Erythroblast (primary cell): ENCODE results near the gene TACR1.

Source experiments
- DNase-seq, 2 experiments: peaks; one replicate each; lab custom pipeline; 2025; lab: John Stamatoyannopoulos, UW
- GATA1 ChIP-seq: IDR thresholded peaks from 2 replicates; pipeline ENCODE4 v1.6.1; 2011; ENCODE audit warnings: low read depth, mild to moderate bottlenecking, control low read depth, low read length, moderate library complexity
- POLR2A ChIP-seq: IDR thresholded peaks from 2 replicates; pipeline ENCODE4 v1.6.1; 2011; ENCODE audit warnings: mild to moderate bottlenecking, low read length

Gene TACR1

DNA sequence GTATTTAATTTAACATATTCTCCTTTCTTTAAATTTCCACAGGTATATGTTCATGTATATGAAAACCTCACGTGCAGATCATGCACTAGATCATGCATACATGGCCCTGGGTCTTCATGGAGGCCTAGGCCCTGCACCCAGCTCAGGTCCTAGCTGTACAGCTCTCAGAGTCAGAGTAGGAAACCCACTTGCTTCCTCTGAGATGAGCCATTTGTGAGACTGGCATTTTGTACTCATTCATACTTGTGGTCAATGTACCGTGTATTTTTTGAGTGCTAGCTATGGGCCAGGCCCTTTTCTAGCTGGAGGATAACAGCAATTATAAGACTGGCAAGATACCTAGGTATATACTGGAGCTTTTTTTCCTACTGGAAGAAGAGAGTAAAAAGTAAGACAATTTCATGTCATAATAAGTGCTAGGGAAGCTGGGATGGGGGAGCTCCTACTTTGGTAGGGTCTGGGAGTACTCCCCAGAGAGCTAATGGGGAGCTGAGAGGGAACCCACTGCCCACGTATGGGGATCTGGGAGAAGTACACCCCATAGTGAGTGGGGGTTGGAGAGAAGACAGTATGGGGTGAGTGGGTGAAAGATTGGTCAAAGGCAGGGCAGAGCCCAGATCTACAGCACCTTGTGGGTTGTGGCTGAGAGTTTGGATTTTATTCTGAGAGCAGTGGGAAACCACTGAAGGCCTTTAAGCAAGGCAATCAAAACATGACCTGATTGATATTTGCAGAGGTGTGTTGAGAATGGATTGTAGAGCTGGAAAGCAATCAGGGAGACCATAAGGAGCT is 168.9 kb downstream of the TACR1 start:
- no peak for DNase-seq

DNA sequence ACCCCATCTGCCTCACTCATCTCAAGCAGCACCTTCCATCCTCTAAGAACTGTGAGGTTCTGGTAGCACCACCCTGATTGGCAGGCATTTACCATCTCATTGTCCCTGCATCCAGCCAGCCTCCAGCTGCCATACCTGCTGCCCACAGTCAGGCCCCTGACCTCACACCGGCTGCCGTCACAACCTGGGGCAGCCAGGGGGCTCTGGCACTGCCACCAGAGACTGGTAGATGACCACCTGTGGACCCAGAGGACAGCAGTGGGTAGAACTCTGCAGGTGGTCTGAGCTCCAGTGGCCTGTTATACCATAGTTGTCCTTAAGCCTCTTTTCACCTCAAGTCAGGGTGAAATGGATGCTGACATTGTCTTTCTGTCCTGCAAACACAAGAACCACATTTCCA is 171.4 kb downstream of the TACR1 start:
- DNase-seq: no peak
- TF ChIP-seq POLR2A: no peak
- no peak for TF ChIP-seq GATA1

More for the DNA sequence above, 168.9 kb downstream of the TACR1 start:
- TF ChIP-seq GATA1 (no peak), POLR2A (no peak)

DNA sequence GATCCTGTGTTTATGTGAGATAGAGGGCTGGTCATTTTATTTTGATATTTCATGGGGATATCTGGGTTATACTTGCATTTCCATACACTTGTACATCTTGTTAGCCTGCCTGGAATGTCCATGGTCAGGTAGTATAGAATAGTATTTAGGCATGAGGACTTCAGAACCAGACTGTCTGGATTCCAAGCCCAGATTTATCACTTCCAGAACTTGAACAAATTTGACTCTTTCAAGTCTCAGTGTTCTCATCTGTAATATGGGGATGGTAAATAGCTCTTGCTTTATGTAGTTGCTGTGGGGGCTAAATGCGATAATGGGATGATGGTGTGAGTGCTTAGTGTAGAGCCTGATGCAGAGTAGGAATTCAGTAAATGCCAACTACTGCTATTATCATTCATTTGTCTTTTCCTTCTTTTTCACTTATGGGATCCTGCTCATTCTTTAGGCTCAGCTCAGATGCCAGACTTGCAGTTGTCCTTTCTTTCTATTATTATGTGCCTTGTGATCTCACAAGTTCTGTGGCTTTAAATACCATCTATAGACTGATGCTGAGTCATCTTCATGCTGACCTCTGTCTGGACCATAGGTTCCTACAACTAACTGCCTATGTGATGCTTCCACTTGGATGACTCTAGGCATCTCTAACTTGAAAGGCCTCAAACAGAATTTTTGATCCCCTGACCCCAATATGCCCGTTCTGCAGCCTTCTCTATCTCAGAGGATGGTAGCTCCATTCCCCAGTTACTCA is 173.5 kb downstream of the TACR1 start:
- DNase-seq: no peak
- TF ChIP-seq GATA1 (no peak), POLR2A (no peak)

DNA sequence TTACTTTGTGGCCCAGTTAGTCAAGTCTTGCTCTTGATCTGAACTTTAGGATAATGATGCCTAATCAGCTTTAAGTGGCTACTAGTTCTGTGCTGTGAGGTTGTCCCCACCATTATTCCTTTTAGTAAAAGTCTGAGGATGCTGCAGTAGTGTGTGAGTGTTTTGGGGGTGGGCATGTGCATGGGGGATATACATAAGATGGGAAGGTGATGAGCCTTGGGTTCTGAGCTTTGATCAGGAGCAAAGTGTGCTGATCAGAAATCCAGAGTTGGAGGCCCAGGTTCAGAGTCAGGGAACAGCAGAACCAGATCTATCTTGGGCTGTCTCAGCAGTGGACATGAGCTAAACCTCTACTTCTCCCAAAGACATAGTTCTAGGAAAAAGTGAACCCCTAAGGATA is 174.1 kb downstream of the TACR1 start:
- no peak for DNase-seq
- TF ChIP-seq GATA1 (no peak), POLR2A (no peak)

DNA sequence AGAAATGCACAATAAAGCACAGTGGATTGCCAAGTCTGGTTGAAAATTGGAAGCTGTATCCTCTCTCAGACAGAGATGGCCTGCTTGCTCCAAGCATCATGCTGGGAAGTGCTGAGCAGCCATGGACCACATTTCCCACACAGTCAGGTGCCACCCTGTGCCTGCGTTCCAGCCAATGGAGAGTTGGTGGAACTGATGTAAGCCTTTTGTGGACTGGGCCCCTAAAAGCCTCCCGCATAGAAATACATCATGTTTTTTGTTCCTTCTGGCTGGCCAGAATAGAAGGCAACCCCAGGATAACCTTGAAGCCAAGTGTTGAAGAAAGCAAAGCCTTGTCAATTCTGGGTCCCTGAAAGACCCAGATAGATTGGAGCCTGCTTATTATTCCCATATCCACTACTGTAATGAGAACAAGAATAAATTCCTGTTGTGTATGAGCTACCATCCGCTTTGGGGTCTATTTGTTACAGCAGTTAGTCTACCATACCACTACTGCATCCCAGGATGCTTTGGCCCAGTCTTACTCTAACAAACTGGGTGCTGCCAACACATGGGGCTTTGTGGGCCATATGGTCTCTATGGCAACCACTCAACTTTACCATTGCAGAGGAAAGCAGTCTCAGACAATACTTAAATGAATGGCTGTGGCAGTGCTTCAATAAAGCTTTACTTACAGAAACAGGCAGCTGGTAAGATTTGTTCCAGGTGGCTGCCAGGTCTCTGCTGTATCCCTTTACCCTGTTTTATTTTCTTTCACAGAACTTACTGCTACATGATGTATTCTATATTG is 175.5 kb downstream of the TACR1 start:
- TF ChIP-seq POLR2A (no peak), GATA1 (no peak)
- DNase-seq: no peak

DNA sequence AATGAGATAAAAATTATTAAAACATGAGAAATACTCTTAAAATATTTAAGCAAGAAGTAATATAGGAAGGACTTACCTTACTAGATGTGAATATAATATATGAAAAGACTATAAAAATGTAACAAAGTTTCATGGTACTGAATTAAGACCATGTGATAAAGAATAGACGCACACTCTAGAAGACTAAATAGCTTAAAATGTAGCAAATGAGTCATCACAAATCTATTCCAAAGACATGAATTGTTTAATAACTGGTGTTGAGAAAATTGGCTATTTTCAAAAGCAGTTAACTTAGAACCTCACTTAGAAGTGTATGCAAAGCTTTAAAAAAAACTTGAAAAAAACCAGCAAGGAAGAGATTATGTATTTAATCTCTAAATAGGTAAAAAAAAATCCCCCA is 176.8 kb downstream of the TACR1 start:
- no peak for DNase-seq

DNA sequence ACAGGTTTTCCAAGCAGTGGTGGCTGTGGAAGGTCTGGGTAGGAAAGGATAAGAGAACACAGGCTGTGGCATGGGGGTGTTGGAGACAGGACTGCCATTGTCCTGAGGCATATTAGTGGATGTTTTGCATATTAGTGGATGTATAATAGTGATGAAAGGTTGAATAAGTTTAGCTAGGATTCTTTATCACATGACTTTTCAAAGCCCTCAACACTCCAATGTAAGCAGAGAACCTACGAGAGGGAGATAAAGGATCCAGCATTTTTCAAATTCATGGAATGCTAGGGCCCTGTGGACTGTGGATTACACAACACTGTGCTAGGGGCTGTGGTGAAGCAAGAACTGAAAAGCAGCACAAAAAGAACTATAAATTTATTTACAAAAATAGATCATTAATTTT is 177.6 kb downstream of the TACR1 start:
- no peak for DNase-seq
- TF ChIP-seq POLR2A: no peak
- no peak for TF ChIP-seq GATA1

More for the DNA sequence above, 176.8 kb downstream of the TACR1 start:
- TF ChIP-seq GATA1: no peak
- no peak for TF ChIP-seq POLR2A

DNA sequence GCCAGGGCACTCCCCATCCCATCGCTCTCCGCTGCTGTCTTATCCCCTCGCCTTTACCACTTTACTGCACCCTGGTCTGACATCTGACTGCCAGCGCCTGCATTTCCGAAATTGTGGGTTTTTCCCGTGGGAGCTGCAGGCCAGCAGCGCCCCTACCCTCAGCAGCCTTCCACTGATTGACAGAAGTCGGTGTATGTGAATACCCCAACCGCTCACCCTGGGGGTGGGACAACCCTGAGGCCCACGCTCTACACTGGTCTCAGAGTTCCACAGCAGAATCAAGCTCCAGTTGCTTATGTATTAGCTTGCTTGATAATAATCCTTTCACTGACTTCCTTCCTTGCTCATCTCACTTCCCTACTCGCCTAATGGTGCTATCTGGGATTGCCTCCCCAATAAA is 178.8 kb downstream of the TACR1 start:
- no peak for DNase-seq
- TF ChIP-seq POLR2A (no peak), GATA1 (no peak)

DNA sequence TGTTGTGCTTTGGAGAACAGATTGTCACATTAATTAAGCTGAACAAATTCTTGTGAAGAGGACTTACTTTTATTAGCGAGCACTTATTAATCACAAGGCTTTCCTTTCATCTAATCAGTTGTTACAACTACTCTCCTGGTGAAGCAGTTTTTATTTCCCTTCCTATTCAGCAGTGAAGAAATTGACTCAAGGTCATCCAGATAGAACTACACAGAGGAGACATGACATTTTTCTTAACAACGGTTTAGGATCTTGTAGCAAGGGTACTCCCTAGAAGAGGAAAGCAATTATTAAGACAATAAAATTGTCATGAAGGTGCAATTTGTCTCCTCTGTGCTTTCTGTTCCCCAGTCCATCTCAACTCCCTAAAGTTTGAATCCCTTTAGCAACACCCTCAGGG is 179.5 kb downstream of the TACR1 start:
- DNase-seq: no peak
- TF ChIP-seq POLR2A (no peak), GATA1 (no peak)

DNA sequence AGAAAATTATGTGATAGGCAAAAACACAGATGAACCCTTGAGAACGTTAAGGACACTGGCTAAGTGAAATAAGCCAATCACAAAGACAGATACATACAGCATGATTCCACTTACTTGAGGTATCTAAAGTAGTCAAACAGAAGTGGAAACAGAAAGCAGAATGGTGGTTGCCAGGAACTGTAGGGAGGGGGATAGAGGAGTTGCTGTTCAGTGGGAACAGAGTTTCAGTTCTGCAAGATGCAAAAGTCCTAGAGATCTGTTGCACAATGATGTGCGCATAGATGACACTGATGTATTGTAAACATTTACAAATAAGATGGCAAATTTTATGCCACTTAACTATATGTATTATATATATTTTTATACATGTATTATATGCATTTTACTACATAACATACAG is 181.2 kb downstream of the TACR1 start:
- TF ChIP-seq GATA1: no peak
- TF ChIP-seq POLR2A: no peak
- no peak for DNase-seq

DNA sequence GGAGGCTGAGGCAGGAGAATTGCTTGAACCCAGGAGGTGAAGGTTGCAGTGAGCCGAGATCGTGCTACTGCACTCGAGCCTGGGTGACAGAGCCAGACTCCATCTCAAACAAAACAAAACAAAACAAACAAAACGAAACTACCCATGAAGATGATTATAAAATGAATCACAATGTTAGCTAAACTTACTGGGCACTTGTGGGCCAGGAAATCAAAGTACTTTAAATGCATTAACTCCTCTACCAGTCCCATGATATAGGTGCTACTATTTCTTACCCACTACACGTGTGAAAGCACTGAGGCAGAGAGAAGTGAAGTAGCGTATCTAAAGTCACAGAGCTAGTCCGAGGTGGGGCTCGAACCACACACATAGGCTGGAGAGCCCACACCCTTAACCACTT is 187.2 kb downstream of the TACR1 start:
- no peak for DNase-seq
- TF ChIP-seq GATA1: no peak
- no peak for TF ChIP-seq POLR2A

DNA sequence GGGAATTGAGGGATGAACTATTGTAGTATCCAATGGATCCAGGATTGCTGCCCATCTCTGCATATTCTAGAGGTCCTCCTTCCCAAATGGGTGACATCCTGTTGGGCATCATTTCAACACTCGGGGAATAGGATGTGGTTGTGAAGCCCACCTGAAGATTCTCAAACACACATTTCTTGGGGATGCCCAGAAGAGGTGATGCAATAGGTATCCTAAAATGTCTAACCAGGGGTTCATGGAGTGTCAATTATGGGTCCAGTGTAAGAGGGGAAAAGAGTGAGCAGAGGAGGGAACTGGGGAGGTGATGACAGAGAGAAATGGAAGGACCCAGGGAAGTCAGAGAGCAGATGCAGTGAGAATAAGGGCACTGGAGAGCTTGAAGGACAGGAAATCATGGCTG is 188.7 kb downstream of the TACR1 start:
- TF ChIP-seq POLR2A (no peak), GATA1 (no peak)
- no peak for DNase-seq

DNA sequence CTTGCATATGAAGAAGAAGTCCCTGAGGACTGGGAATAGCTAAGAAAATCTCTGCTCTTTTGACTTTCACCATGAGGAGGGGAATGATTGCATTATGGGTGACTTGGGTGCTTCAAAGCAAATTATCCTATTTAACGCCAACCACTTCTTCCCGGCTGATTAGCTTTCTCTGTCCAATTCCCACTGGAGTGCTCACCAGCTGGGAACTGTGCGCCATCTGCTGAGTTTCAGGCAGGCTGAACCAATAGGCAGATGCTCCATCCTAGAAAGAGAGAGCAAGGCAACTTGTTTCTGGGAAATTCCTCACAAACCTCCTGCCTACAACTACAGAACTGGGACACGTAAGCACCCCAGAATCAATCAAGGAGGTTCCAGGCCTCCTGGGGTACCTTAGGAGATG is 191.5 kb downstream of the TACR1 start:
- TF ChIP-seq POLR2A (no peak), GATA1 (no peak)
- no peak for DNase-seq

DNA sequence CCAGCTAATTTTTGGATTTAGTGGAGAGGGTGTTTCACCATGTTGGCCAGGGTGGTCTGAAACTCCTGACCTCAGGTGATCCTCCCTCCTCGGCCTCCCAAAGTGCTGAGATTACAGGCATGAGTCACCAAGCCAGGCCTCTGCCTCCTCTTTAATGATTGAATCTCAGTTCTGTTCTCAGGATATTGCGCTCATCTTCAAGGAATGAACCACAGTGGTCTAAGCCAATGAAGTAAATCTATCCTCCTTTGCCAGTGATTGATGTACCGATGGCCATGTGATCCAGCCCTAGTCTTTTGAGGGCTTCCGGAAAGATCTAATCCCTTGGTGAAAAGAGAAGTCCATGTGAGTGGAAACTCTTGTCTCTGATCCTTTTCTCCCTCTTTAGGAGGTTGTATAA is 192.3 kb downstream of the TACR1 start:
- no peak for DNase-seq
- TF ChIP-seq GATA1 (no peak), POLR2A (no peak)
